Kidney epithelial cell (primary cell): ENCODE data around the gene CBX4. TPM values are rescaled to one million over a fixed set of nuclear protein-coding genes. Genes with fewer than 3 reads are reported as not detected.

ENCODE experiments used
- DNase-seq: peaks from one replicate; pipeline ENCODE4 v3.0.0-alpha.2; 2010; ENCODE audit warnings: low read depth
- H3K27me3 ChIP-seq: 2 replicates; pipeline ENCODE4 v1.6.0; 2011; ENCODE audit warnings: low read length; ENCODE audit not compliant: control insufficient read depth, insufficient read depth
- H3K36me3 ChIP-seq: 2 replicates; pipeline ENCODE4 v1.5.1; 2011; ENCODE audit warnings: low read length; ENCODE audit not compliant: control insufficient read depth, insufficient read depth
- H3K4me3 ChIP-seq: 2 replicates; pipeline ENCODE4 v1.5.1; 2011; ENCODE audit warnings: low read depth, mild to moderate bottlenecking, control low read depth, low read length
- total RNA-seq: library from RNA; depleted of rRNA; stranded (reverse); fragments of >200 nt; gene quantifications from 2 replicates; pipeline ENCODE4 v1.2.3, GENCODE V29; 2015
- TF ChIP-seq, protein P1 (sequence below): IDR thresholded peaks from 2 replicates; pipeline ENCODE4 v1.5.1; 2011; ENCODE audit warnings: mild to moderate bottlenecking, moderate library complexity, low read length, control low read depth, inconsistent platforms; ENCODE audit not compliant: insufficient read depth, poor library complexity, severe bottlenecking

CBX4 gene
- total RNA-seq, 1 donor from 2014 or later: 24.0 TPM

DNA sequence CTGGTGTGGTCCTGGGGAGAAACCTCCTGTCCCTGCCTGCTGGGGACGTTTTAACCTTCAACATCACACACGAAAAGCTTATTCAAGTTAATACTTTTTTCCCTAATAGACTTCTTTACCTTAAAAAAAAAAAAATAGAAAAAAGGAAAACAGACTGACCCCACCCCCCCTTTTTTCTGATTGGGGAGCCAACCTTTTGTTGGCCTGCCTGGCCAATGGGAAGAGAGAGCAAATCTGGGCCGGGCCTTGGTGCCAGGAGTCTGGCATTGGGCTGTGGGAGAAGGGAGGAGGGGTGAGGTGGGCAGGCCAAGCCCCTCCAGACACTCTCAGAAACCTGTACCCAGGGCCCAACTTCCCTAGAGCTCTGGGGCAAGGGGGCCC lies 45.3 kb downstream of the CBX4 start:
- H3K4me3 ChIP-seq: no peak overlapping the region
- no peaks in the 10 kb centered on the region for H3K36me3 ChIP-seq
- H3K27me3 ChIP-seq: peaks cover 60% of the 10 kb centered on the region
- TF ChIP-seq, protein P1, sequence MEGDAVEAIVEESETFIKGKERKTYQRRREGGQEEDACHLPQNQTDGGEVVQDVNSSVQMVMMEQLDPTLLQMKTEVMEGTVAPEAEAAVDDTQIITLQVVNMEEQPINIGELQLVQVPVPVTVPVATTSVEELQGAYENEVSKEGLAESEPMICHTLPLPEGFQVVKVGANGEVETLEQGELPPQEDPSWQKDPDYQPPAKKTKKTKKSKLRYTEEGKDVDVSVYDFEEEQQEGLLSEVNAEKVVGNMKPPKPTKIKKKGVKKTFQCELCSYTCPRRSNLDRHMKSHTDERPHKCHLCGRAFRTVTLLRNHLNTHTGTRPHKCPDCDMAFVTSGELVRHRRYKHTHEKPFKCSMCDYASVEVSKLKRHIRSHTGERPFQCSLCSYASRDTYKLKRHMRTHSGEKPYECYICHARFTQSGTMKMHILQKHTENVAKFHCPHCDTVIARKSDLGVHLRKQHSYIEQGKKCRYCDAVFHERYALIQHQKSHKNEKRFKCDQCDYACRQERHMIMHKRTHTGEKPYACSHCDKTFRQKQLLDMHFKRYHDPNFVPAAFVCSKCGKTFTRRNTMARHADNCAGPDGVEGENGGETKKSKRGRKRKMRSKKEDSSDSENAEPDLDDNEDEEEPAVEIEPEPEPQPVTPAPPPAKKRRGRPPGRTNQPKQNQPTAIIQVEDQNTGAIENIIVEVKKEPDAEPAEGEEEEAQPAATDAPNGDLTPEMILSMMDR: no peak
- no peak for DNase-seq

DNA sequence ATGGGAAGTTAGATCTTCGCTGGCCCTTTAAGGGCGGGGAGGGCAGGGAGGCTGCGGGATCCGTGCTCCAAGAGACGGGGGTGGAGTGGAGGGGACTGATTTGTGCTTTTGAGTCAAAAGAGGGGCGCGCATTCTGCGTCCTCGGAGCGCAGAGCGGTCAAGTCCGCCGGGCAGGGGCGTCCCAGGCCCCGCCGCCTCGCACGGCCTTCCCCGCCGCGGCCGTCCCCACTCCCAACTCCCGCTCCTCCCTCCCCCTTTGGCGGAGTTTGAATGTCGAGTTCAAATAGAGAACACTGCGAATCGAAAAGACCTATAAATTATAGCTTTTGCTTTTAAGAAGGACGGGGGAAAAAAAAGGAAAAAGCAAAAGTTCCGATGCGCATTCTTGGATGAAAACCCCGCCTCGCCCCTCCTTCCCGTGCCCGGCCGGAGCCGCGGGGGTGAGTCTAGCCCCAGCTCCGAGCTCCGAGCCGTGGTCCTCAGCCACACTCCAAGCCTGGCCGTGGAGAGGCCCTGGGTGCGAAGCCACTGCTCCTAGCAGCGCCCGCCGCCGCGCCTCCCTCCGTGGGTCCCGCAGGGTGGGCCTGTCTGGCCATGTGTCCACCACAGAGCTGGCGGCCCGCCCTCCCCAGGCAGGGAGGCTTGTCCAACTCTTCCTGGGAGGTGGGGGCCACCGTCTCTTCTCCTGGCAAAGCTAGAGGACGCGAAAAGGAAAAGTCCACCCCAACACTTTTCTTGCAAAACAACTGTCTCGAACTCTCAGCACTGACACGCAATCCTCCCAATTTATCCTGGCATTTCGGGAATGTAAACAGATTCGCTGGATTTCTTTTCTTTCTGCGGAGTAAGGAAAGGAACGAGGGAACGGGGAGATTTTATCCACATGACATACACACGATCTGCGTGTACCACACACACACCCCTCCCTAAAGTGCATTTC lies 46.0 kb downstream of the CBX4 start:
- Histone ChIP-seq H3K36me3 (no peaks in the 10 kb centered on the region), H3K4me3 (peak overlapping the region; percentile 5), H3K27me3 (peaks cover 59% of the 10 kb centered on the region)
- DNase-seq: no peak
- TF ChIP-seq, protein P1: no peak

DNA sequence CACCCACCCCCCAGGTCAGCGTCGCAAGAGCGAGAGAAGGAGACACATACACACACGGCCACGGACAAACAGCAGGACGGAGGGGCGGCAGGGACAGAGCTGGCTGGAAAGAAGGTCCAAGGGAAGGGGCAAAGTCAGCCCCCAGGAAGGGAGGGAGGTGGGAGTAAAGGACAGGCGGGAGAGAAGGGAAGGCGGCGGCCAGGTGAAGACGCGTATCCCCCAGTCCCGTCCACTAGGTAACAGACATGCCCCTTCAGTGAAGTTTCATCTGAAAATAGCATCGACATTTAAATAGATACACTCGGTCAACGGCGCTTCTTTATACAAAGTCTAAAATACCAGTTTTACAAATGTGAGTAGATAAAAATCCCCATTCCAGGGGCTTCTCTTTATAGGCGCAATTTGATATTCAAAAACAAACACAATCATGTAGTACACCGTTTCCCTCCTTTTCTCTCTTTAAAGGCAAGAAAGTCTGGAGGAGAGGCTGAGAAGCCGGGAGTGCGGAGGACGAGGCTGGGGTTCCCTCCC lies 46.8 kb downstream of the CBX4 start:
- Histone ChIP-seq H3K27me3 (peaks cover 53% of the 10 kb centered on the region), H3K4me3 (no peak overlapping the region), H3K36me3 (no peaks in the 10 kb centered on the region)
- no peak for DNase-seq
- TF ChIP-seq, protein P1: no peak

DNA sequence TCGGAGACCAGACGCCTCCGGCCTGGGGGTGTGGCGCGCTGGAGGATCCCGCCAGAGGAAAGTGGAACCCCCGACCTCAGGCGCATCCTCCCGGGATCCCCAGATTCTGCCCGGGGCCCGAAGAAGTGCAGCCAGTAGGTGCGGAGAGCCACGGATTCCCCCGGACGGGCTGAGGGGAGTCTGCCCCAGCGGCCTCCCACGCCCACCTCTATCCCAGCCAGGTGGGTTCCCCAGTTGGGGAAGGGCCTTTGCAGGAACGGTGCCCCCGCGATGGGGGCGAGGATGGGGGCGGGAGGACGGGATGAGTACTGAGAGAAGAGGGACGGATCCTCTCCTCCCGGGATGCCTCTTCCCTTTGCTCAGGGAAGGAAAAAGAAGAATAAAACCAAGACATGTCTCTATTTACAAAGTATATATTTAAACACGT lies 47.5 kb downstream of the CBX4 start:
- H3K36me3 ChIP-seq: no peaks in the 10 kb centered on the region
- peaks cover 58% of the 10 kb centered on the region for H3K27me3 ChIP-seq
- H3K4me3 ChIP-seq: no peak overlapping the region
- no peak for DNase-seq
- TF ChIP-seq, protein P1: no peak

DNA sequence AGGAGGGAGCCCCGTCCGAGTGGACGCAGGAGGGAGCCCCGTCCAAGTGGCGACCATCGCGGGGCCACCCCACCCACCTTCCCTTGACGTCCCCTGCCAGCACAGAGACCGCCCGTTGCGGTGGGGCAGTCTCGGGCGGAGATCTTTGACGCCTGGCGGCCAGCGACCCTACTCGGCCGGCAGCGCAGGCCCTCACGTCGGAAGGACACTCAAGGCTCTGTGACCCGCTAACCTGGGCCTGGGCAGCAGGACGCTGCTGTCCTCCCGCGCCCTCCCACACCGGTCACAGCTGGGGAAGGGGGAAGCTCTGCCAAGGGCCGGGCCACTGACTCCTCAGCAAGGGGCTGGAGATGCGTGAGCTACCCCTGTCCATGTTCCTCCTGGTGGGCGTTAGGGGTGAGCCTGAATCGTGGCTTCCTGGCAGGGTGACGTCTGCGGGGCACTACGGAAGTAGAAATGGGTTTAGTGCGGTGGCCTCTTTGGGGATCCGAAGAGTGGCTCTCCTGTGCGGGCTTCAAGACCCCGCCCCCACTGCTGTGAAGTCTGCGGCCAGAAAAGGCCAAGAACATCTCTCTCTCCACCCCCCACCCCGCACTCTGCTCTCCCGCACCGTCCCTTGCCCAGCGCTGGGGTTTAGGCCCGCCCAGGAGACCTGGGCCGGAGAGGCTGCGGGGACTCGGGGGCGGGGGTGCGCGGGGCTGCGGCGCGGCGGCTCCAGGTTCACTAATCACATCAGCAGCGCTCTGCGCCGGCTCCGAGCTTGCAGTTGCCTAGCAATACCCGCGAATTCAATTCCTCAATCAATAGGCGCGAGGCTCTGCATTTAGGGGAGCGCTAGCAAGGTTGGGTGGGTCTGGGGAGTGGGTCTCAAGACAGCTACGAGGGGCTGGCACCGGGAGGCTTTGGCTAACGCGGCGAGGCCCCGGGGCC lies 48.2 kb downstream of the CBX4 start:
- Histone ChIP-seq H3K27me3 (peaks cover 59% of the 10 kb centered on the region), H3K4me3 (no peak overlapping the region), H3K36me3 (no peaks in the 10 kb centered on the region)
- DNase-seq: no peak
- TF ChIP-seq, protein P1: no peak
